ENCODE data around the gene ALB. TPM values are rescaled to one million over a fixed set of nuclear protein-coding genes. Genes with fewer than 3 reads are reported as not detected.

ALB gene
- total RNA-seq, 2 experiments from 2014 or later: 0.47 to 0.63 TPM

DNA sequence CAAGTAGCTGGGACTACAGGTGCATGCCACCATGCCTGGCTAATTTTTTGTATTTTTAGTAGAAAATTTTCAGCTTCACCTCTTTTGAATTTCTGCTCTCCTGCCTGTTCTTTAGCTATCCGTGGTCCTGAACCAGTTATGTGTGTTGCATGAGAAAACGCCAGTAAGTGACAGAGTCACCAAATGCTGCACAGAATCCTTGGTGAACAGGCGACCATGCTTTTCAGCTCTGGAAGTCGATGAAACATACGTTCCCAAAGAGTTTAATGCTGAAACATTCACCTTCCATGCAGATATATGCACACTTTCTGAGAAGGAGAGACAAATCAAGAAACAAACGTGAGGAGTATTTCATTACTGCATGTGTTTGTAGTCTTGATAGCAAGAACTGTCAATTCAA lies 13.9 kb downstream of the ALB start:
- H3K27ac ChIP-seq (ENCODE audit: low read depth in 1 of 2, low read length in 2 of 2): no peak overlapping the region
- Mint-ChIP-seq H3K9me3 (no peaks in the 10 kb centered on the region), H3K4me1 (ENCODE audit: low read depth) (no peaks in the 10 kb centered on the region), H3K27me3 (no peaks in the 10 kb centered on the region), H3K27ac (no peak overlapping the region), H3K4me3 (no peak overlapping the region), H3K36me3 (ENCODE audit: low read depth) (no peaks in the 10 kb centered on the region)
- ATAC-seq (ENCODE audit: poor library complexity): no peak
- CTCF ChIA-PET: interaction anchor here (0.7 kb wide), 1 partner anchor 21 kb away, joined by 3 read pairs; no protein-coding TSS in a partner anchor
- no peaks in the 10 kb centered on the region for H3K36me3 ChIP-seq (ENCODE audit: insufficient read depth, low read length)
- H3K4me3 ChIP-seq (ENCODE audit: low read length): no peak overlapping the region
- TF ChIP-seq, protein P1, sequence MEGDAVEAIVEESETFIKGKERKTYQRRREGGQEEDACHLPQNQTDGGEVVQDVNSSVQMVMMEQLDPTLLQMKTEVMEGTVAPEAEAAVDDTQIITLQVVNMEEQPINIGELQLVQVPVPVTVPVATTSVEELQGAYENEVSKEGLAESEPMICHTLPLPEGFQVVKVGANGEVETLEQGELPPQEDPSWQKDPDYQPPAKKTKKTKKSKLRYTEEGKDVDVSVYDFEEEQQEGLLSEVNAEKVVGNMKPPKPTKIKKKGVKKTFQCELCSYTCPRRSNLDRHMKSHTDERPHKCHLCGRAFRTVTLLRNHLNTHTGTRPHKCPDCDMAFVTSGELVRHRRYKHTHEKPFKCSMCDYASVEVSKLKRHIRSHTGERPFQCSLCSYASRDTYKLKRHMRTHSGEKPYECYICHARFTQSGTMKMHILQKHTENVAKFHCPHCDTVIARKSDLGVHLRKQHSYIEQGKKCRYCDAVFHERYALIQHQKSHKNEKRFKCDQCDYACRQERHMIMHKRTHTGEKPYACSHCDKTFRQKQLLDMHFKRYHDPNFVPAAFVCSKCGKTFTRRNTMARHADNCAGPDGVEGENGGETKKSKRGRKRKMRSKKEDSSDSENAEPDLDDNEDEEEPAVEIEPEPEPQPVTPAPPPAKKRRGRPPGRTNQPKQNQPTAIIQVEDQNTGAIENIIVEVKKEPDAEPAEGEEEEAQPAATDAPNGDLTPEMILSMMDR (IDR thresholded peaks at IDR 0.05): no peak
- DNase-seq: no peak
- intact Hi-C loops (cut with DNase I, micrococcal nuclease): no loop called here
- H3K9me3 ChIP-seq (ENCODE audit: control insufficient read depth in 1 of 2, insufficient read depth in 1 of 2, low read length in 2 of 2): no peaks in the 10 kb centered on the region
- no peaks in the 10 kb centered on the region for H3K4me1 ChIP-seq (ENCODE audit: insufficient read depth, low read length)
- POLR2A ChIA-PET: no interaction called here
- no peaks in the 10 kb centered on the region for H3K27me3 ChIP-seq (ENCODE audit: control insufficient read depth in 1 of 2, insufficient read depth in 2 of 2, low read length in 2 of 2)

DNA sequence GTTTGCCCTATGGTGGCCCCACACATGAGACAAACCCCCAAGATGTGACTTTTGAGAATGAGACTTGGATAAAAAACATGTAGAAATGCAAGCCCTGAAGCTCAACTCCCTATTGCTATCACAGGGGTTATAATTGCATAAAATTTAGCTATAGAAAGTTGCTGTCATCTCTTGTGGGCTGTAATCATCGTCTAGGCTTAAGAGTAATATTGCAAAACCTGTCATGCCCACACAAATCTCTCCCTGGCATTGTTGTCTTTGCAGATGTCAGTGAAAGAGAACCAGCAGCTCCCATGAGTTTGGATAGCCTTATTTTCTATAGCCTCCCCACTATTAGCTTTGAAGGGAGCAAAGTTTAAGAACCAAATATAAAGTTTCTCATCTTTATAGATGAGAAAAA lies 14.6 kb downstream of the ALB start:
- Mint-ChIP-seq H3K27me3 (no peaks in the 10 kb centered on the region), H3K4me1 (ENCODE audit: low read depth) (no peaks in the 10 kb centered on the region), H3K27ac (no peak overlapping the region), H3K4me3 (no peak overlapping the region), H3K9me3 (no peaks in the 10 kb centered on the region), H3K36me3 (ENCODE audit: low read depth) (no peaks in the 10 kb centered on the region)
- Histone ChIP-seq H3K27ac (ENCODE audit: low read depth in 1 of 2, low read length in 2 of 2) (no peak overlapping the region), H3K4me1 (ENCODE audit: insufficient read depth, low read length) (no peaks in the 10 kb centered on the region), H3K9me3 (ENCODE audit: control insufficient read depth in 1 of 2, insufficient read depth in 1 of 2, low read length in 2 of 2) (no peaks in the 10 kb centered on the region), H3K27me3 (ENCODE audit: control insufficient read depth in 1 of 2, insufficient read depth in 2 of 2, low read length in 2 of 2) (no peaks in the 10 kb centered on the region), H3K4me3 (ENCODE audit: low read length) (no peak overlapping the region), H3K36me3 (ENCODE audit: insufficient read depth, low read length) (no peaks in the 10 kb centered on the region)
- intact Hi-C loops (cut with DNase I, micrococcal nuclease): no loop called here
- ChIA-PET CTCF (no interaction called here), POLR2A (no interaction called here)
- DNase-seq (no peak), ATAC-seq (ENCODE audit: poor library complexity) (no peak)
- TF ChIP-seq, protein P1 (IDR thresholded peaks at IDR 0.05): no peak

DNA sequence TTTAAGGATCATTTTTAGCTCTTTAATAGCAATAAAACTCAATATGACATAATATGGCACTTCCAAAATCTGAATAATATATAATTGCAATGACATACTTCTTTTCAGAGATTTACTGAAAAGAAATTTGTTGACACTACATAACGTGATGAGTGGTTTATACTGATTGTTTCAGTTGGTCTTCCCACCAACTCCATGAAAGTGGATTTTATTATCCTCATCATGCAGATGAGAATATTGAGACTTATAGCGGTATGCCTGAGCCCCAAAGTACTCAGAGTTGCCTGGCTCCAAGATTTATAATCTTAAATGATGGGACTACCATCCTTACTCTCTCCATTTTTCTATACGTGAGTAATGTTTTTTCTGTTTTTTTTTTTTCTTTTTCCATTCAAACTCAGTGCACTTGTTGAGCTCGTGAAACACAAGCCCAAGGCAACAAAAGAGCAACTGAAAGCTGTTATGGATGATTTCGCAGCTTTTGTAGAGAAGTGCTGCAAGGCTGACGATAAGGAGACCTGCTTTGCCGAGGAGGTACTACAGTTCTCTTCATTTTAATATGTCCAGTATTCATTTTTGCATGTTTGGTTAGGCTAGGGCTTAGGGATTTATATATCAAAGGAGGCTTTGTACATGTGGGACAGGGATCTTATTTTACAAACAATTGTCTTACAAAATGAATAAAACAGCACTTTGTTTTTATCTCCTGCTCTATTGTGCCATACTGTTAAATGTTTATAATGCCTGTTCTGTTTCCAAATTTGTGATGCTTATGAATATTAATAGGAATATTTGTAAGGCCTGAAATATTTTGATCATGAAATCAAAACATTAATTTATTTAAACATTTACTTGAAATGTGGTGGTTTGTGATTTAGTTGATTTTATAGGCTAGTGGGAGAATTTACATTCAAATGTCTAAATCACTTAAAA lies 15.3 kb downstream of the ALB start:
- Histone ChIP-seq H3K27ac (ENCODE audit: low read depth in 1 of 2, low read length in 2 of 2) (no peak overlapping the region), H3K4me1 (ENCODE audit: insufficient read depth, low read length) (no peaks in the 10 kb centered on the region), H3K9me3 (ENCODE audit: control insufficient read depth in 1 of 2, insufficient read depth in 1 of 2, low read length in 2 of 2) (no peaks in the 10 kb centered on the region), H3K27me3 (ENCODE audit: control insufficient read depth in 1 of 2, insufficient read depth in 2 of 2, low read length in 2 of 2) (no peaks in the 10 kb centered on the region), H3K4me3 (ENCODE audit: low read length) (no peak overlapping the region), H3K36me3 (ENCODE audit: insufficient read depth, low read length) (no peaks in the 10 kb centered on the region)
- Mint-ChIP-seq H3K27me3 (no peaks in the 10 kb centered on the region), H3K27ac (no peak overlapping the region), H3K4me1 (ENCODE audit: low read depth) (no peaks in the 10 kb centered on the region), H3K36me3 (ENCODE audit: low read depth) (no peaks in the 10 kb centered on the region), H3K4me3 (no peak overlapping the region), H3K9me3 (no peaks in the 10 kb centered on the region)
- intact Hi-C loops (cut with DNase I, micrococcal nuclease): no loop called here
- ATAC-seq (ENCODE audit: poor library complexity) (no peak), DNase-seq (no peak)
- TF ChIP-seq, protein P1 (IDR thresholded peaks at IDR 0.05): no peak
- ChIA-PET CTCF (no interaction called here), POLR2A (no interaction called here)
